ENCODE results near the gene ARHGAP8. TPM values are rescaled to one million over a fixed set of nuclear protein-coding genes. Genes with fewer than 3 reads are reported as not detected.

Gene ARHGAP8
- under 1 TPM in 1 of 2 experiments, not detected in 1; 0.48 TPM for total RNA-seq

DNA sequence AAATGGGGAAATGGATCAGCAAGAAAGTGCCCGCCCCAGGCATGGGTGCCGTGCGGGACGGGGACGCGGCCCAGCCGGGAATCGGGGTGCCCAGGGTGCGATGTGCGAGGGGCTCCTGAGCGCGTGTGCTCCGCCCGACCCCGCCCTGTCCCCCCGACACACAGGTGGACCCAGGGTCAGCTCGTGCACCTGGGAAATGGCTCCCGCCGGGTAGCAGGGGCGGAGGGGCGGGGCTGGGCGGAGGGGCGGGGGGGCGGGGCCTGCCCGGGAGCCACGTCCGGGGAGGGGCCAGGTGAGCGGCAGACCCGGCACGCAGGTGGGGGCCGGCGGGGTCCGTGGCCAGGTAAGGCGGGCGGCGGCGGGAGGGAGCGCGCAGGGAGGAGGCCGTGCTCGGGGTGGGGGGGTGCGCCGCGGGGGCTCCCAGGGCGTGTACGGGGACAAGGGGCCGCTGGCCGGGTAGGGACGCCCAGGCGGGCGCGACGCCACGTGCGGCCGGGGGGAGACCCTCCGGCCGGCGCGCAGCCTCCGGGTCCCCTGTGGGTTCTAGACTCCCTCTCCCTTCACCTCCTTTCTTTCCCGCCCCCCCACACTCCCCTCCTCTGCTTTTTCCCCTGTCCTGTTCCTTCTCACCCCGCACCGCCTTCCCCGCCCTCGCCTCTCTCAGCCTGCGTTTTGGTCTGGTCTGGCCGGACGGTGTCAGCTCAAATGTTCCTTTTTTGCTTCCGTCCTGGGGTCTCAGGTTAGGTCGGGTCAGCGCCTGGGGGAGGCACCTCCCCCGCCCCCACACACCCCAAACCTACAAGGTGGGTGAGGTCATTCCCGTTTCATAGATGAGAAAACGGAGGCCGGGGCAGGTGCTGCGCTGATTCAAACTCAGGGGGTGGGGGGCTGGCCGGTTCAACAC lies at the start of gene ARHGAP8:
ARHGAP8 (plus strand) TSS at position 291 of the 904 bp plus-strand sequence. CDS start 33,953 bp downstream, outside the sequence.

Other genes starting within 250 kb of the ARHGAP8 start
- gene PRR5, start 50.4 kb upstream of the ARHGAP8 start, total RNA-seq = 10 to 100 TPM; 23.2 to 25.7 TPM

All from activated naive CD4-positive, alpha-beta T cell treated with anti-CD3 and anti-CD28 coated beads, Interleukin-2, amount 10 ng/mL, durations not matched to agents 5 hours and 36 hours (primary cell).